ENCODE results near the gene MVB12B.
"Not testable (repeated sequence)": the region's sequence is repeated elsewhere in the genome, so short reads cannot be mapped to it uniquely, and the experiment has no call there.

Gene MVB12B, protein sequence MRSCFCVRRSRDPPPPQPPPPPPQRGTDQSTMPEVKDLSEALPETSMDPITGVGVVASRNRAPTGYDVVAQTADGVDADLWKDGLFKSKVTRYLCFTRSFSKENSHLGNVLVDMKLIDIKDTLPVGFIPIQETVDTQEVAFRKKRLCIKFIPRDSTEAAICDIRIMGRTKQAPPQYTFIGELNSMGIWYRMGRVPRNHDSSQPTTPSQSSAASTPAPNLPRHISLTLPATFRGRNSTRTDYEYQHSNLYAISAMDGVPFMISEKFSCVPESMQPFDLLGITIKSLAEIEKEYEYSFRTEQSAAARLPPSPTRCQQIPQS

DNA sequence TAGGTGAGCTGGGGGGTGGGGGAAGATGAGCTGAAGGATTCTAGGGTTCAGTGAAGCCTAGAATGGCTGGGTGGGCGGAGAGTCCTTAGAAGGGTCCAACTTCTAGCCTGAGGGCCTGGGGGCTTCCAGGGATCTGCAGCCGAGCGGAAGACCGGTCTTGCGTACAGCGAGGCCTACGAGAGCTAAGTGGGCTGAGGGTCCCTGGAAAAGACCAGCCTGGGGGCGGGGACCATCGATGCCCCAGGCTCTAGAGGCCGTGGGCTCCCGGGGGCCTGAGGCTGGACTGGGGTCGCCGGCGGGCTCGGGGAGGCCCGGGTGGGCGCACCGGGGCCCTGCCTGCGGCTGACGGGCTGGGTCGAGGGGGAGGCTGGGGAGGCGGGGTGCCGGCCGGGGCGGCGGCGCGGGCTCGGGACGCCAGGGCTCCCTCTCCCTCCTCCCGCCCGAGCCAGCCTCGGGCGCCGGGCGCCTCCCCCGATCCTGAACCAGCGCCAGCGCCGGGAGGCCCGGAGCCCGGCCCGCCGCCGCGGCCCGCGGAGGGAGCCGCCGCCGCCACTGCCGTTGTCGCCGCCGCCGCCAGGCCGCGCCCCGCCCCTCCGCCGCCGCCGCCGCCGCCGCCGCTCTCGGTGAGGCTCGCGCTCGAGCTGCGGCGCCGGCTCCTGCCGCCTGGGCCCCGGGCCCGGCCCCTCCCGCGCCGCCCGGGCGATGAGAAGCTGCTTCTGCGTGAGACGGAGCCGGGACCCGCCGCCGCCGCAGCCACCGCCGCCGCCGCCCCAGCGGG is at the start of gene MVB12B:
Gene MVB12B, plus strand, starts transcription at position 602 of the 778 bp plus-strand sequence. Its CDS starts 101 bp downstream, at position 703.
- peak in 2 of 3 experiments; percentile 13 to 33 for DNase-seq (ENCODE audit: low read depth in 3 of 3)

DNA sequence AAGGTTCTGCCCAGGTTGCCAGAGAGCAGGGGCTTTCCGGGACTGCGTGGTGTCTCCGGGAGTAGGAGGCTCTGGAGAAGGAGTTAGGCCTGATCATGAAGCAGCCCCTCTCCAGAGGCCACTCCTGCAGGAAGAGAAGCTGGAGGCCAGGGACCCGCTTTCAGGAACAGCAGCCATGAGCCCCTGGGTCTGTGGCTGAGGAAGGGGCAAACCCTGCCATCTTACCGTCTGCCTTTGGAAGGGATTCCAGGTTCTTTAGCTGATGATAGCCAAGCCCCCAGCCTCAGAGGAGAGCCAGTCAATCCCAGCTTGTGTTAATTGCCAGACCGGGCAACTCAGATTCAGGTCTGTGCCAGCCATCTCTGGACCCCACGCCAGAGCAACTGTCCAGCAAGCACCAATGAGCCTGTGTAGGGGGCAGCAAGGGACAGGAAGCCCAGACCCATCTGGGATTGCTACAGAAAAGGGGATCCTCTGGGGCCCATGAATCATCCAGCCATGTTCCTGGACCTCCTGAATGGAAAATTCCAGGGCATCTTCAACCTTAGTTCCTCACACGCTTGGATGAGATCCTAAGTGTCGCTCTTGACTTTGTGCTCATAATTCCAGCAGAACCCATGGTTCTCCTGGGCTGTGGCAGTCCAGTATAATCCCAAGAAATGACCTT is 42.7 kb upstream of the MVB12B start:
- DNase-seq (ENCODE audit: low read depth in 3 of 3), result no peak

DNA sequence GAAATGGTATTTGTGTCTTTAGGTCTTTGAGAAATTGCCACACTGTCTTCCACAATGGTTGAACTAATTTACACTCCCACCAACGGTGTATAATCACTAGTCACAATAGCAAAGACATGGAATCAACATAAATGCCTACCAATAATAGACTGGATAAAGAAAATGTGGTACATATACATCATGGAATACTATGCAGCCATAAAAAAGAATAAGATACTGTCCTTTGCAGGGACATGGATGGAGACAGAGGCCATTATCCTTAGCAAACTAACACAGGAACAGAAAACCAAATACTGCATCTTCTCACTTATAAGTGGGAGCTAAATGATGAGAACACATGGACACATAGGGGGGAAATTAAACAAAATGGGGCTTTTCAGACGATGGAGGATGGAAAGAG is 41.0 kb upstream of the MVB12B start:
- not testable (repeated sequence) for DNase-seq (ENCODE audit: low read depth in 3 of 3)

DNA sequence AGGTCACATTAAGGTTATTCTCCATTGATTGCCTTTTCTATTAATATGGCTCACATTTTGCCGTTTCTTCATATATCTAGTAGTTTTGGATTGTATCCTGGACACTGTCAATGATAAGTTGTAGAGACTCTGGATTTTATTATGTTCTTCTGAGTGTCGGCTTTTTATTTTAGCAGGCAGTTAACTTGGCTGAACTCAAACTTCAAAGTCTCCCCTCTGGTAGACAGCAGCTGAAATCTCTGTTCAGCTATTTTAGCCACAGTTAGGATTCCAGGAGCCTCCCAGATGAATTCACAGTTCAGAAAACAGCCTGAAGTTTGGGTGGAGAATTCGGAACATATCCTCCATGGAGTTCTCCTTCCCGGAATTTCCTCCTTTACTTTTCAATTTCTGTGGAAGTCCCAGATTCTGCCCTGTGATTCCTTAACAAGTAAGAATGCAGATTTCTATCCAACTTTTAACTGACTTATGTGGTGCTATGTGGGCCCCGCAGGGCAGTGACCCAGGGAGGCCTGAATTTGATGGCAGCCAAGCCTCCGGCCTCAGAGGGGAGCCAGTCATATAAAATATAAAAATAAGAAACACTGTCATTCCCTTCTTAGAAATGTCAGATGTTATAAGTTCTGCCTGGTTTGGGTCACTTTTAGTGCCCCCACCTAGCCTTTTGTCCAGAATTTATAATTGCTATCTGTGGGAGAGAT is 39.3 kb upstream of the MVB12B start:
- DNase-seq (ENCODE audit: low read depth in 3 of 3), result no peak

DNA sequence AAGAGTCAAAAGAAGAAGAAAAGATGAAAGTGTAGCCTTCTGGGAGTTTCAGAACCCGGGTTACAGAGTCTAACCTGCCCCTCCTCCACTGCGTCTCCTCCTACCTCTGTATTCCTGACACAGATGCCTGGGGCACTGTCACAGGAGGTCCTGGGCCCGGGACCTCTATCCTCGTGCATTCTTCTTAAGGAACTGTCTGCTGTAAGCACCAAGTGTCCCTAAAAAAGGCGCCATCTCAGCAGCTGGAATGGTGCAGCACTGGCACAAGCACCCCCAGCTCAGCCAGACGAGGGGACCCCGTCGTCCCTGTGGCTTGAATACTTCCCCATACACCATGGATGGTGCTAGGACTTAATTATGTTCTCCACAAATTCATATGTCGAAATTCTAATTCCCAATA is 35.8 kb upstream of the MVB12B start:
- DNase-seq (ENCODE audit: low read depth in 3 of 3), result no peak

DNA sequence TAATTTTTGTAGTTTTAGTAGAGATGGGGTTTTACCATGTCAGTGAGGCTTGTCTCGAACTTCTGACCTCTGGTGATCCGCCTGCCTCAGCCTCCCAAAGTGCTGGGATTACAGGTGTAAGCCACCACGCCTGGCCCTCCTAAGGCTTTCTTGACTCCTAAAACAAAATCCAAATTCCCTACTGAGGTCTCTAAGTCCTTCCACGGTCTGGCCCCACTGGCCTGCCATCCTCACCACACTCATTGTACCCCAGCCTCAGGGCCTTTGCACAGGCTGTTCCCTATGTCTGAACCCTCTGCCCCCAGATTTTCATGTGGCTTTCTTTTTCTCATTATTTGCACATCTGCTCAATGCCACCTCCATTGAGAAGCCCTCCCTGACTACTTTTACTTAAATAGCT is 34.7 kb upstream of the MVB12B start:
- no peak for DNase-seq (ENCODE audit: low read depth in 3 of 3)

DNA sequence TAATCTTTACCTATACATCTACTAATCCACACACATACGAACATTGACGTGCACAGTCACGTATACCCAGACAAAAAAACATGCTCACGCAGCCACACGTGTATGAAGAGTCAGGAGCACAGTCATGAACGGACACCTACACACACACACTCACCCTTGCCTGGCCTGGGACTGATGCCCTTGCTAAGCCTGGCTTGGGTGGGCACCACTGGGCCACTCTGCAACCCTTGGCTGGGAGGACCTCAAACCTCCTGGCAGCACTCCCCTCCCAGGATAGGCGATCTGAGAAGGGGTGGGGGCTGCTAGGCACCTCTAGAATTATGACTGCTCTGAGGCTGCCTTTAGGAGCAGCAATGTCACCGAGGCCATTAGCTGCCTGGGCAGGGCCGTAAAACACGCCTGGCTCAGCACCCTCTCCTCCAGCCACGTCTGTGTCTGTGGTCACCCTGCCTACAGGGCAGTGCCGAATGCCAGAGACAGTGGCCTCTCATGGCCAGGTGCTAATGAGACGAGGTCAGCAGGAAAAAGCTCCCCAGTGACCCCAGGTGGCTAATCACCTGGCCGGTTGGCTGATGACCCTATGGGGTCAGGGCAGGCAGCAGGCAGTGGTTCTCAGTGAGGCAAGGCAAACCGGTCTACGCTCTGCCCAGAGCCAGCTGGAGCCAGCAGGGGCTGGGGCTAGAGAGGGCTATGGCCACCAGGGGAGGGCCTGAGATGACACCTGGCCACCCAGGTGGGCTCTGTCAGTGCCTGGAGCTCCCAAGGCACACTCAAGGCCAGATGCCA is 33.7 kb upstream of the MVB12B start:
- no peak for DNase-seq (ENCODE audit: low read depth in 3 of 3)

DNA sequence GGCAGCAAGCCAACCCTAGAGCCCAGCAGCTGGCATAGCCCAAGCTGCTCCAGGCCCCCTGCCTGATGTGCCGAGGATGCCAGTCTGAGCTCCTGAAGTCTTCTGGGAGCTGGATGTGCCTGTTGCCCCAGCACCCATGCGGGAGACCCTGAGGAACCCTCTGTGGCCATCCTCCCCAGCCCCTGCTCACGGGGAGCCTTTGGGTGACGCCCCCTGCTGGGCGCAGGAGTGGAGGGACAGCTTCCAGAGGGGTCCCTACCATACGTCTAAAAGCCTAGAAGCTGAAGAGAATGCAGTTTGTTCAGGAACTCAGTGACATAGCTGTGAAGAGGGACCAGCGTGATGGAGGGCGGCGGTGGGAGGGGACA is 33.1 kb upstream of the MVB12B start:
- no peak for DNase-seq (ENCODE audit: low read depth in 3 of 3)

DNA sequence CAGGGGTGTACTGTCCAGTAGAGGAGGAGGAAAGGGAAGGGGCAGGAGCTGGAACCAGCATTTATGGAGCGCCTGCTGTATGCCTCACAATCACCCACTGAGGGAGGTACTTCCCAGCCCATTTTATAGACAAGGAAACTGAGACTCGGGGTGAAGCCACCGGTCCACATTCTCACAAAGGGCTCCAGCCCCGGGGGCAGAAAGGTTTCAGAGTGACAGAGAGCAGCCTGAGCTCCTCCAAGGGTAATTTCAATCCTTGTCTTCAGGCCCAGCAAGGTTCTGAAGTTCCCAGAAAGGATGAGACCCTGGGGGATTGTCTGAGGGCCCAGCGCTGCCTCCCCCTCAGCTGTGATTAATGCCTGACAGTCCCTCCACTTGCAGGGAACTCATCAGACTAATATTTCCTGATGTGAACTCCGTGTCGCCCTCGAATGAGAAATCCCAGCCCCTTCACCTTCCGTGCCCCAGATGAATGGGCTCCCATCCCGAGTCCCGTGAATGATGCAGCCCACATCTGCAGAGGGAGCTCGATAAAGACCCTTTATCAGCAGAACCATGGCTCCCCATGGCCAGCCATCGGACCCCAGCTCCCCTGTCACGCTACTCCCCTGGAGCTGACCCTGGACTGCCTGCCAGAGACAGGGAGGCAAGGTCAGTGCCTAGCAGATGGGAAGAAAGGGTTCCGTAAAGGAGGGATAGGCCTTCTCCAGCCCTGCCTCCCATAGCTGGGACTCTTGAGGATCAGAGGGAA is 32.1 kb upstream of the MVB12B start:
- no peak for DNase-seq (ENCODE audit: low read depth in 3 of 3)

DNA sequence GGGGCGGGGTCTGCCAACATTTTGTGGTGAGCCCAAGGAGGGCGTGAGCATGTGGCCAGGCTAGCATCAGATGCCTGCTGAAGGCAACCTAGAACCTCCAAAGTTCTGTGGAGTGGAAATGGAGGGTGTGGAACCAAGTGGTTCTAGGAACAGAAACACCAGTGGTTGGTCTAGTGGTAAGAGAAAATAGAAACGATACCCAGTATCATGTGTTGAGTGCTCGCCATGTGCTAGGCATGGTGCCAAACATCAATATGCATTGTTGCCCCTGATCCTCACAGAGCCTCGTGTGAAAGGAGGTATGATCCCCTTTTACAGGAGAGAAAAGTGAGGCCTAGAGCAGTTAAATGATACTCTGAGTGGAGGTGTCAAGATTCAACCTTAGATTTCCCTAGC is 31.5 kb upstream of the MVB12B start:
- DNase-seq (ENCODE audit: low read depth in 3 of 3), result no peak

DNA sequence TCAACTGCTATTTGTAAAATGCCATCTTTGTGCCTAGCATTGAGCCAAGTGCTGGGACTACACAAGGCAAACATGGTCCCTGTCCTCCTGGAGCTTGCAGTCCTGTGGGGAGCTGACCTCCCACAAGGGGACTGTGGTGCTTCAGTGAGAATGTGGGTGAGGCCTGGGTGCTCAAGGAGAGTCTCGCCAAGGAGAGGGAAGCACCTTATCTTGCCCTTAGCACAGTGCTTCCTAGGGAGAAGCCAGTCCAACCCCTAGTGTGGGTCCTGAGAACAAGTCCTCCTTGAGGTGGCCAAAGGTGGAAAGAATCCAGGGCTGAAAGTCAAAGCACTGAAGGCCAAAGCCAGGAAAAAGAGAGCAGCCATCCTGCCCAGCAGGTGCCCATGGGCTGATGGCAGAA is 31.1 kb upstream of the MVB12B start:
- no peak for DNase-seq (ENCODE audit: low read depth in 3 of 3)

DNA sequence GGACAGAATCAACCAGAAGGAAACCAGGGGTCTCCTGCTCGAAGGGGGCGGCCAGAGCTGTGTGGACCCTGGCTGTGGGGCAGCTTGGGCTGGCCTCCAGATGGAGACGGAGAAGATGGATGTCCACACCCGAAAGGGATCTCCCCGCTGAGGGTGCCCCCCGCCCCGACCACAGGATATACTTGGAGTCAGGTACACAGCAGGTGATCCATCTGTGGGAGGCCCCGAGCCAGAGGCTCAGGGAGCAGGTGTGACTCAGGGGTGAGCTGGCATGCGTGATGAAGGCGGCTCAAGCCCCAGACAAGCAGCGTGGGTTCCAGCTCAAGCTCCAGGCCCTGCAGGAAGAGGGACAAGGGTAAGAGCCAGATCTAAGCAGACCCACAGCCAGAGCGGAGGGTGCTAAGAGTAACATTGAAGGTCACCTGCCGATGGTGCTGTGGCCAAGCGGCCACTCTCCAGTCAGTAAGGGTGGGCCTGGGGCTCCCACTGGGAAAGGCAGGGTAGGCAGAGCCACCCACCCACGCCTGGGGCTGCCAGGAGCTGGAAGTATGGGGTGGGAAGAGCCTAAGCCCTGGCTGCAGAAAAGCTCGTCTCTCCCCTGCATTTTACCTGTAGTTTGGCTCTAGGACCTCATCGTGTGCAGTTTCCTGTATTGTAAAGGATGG is 30.6 kb upstream of the MVB12B start:
- DNase-seq (ENCODE audit: low read depth in 3 of 3), result no peak

DNA sequence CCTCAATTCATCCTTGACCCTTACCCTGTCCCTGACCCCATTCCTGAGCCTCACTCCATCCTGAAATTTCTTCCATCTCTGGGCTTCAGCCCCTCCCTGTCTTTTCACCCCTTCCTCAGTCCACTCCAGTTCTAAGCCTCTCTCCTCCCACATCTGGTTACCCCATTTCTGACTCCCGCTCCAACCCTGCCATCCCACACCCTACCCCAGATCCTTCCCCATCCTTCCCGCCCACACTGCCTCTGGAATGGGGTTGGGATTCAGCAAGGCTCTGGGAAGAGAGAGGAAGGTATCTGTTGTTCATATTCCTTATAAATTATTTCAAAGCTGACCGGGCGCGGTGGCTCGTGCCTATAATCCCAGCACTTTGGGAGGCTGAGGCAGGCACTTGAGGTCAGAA is 29.9 kb upstream of the MVB12B start:
- no peak for DNase-seq (ENCODE audit: low read depth in 3 of 3)

DNA sequence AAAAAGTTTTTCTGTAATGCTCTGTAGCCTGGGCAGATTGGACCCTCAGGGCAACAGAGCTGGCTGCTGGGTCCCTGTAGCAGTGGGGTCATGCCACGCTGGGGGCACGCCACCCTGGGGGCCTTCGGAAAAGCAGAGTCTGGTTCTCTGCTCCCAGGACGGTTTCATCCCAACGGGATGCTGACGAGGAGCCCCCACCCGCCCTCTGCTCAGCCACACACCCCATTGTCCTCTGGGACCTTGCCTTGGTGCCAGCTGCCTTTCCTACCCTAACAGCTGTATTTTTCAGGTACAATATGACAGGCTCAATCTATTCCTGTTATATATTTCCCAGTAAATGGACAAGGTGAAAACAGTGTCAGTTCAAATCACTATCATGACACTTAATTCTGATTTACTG is 29.0 kb upstream of the MVB12B start:
- DNase-seq (ENCODE audit: low read depth in 3 of 3), result no peak

DNA sequence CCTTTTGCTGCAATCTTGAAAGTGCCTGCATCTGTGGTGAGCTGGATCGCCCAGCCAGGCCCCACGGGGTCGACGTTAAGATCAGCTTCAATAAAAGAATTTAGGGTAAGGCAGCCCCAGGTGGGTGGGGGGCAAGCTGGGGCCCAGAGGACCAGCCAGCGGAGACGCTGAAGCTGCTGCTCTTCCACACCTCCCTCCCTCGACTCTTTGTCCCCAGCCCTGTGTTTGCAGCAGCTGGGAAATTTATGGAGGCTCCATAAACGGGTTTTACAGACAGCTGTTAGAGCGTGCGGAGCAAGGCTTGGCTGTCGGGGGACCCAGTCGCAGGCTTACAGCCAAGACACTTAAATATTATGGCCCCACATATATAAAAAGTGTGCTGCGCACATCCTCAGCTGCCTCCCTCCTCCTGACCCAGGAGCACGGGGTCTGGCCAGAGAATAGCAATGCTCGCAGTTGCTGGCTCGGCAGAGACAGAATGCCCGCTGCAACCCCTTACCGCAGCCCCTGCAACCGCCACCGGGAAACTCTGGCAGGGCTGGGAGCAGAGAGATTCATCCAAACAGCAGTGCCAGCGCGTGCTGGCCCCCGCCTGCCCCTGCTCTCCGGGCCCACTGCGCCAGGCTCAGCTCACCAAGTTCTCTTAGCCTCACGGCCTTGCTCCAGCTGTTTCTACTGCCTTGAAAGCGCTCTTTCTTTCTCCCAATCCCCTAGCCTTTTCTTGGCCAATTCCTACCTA is 28.4 kb upstream of the MVB12B start:
- no peak for DNase-seq (ENCODE audit: low read depth in 3 of 3)

DNA sequence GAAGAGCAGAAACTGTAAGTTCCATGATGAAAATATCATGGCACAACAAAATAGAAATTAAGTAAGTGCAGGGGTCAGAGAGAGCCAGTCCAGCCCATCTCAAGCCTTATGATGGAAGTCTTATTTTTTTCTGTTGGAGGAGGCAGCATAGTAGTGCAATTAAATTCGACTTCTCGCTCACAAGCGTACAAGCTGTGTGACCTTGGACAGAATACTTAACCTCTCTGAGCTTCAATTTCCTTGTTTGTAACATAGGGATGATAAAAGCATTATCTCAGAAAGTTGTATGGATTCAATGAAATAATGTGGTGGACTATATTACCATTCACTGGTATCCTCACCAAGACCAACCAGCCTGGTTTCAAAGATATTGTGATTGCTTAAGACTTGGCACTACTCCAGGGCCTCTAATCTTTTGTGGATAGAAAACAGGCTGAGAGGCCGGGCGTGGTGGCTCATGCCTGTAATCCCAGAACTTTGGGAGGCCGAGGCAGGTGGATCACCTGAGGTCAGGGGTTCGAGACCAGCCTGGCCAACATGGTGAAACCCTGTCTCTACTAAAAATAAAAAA is 26.8 kb upstream of the MVB12B start:
- DNase-seq (ENCODE audit: low read depth in 3 of 3), result no peak

DNA sequence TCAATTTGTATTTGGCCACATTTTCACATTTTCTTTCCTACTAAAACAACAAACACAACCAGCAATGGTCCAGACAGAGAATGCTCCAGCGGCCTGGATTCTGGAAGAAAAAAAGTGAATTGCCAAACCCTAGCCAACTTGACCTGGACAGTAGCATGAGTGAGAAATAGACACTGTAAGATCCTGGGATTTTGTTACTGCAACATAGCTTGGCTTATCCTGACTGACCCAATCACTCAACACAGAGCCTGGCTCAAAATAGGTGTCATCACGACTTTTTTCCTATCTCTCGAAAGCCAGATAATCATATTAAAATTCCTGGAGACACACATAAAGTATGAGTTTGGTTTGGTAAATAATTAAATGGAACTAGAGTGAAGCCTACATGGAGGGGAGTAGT is 25.4 kb upstream of the MVB12B start:
- DNase-seq (ENCODE audit: low read depth in 3 of 3), result no peak

DNA sequence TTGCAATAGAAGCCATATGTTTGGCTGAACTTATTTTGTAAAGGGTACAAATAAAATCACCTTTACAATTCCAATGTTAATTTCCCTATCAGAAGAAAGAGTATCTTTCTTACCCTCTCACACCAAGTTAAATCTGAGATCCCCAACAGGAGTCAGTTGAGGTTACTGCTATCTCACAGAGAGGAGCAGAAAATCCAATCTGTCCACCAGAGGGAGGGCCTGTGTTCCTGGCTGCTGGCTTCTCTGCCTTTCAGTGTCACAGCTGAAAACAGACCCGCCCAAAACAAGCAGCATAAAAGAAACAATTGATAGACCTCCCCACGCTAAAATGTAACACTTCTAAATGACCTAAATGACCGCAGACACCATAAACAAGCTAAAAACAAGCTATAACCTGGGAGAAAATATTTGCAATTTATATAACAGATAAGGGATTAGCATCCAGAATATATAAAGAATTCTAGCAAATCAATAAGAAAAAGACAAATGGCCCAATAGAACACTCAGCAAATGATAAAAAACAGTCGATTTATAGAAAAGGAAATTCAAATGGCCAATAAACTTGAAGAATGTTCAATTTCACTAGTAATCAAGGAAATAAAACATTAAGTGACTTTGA is 24.5 kb upstream of the MVB12B start:
- no peak for DNase-seq (ENCODE audit: low read depth in 3 of 3)

DNA sequence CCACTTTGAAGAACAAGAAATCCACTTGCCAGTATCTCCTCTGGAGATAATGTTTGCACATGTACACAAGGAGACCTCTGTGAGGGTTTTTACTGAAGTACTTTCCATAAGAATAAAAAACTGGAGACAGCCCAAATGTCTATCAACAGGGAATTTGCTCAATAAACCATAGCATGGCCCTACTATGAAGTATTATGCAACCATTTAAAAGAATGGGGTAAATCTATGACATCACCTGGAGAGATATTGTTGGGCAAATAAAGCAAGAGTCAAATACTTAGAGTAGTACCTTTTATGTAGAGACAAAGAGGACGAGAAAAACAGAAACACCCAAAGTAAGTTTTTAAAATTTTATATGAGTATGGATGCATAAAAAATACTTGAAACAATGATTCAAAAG is 23.9 kb upstream of the MVB12B start:
- no peak for DNase-seq (ENCODE audit: low read depth in 3 of 3)
